ENCODE data around the gene PAX1.

PAX1 gene

DNA sequence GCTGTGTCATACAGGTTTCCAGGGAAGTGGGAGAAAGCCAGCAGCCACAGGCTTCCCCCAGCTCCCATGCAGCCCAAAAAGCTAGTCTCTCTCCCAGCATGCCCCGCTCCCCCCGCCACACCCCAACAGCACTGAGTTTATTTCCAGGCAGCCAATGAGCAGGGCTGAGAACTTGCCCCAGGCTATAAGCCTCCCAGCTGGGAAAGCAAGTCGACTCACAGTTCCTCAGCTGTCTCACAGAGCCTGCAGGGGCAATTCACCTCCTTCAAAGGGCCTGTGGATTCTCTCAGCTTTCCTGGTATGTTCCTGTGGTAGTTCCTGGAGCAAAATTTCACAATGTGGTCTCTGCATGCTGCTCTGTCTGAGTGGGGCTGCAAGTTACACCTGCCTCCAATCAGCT lies 34.2 kb downstream of the PAX1 start:
- DNase-seq (ENCODE audit: low read depth in 2 of 2) = no peak

GRCh38 chr20:21741266-21741665 lies 35.8 kb downstream of the PAX1 start:
- DNase-seq (ENCODE audit: low read depth in 2 of 2) = no peak

DNA sequence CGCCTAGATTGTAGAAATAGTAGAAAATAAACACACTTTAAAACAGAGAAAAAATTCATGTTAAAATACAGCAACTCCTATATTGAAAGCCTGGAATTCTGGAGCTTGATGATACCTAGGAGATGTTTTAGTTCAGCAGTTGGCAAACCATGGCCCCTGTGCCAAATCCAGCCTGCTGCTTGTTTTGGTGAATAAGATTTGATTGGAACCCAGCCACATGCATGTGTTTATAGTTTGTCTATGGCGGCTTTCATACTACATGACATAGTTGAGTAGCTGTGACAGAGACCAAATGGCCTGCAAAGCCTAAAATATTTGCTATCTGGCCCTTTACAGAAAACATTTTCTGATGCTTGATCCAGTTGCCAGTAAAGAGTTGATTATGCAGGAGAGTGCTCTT lies 57.2 kb downstream of the PAX1 start:
- DNase-seq (ENCODE audit: low read depth in 2 of 2) = no peak

GRCh38 chr20:21767200-21767738 lies 61.8 kb downstream of the PAX1 start:
- no peak for DNase-seq (ENCODE audit: low read depth in 2 of 2)

- DNase-seq (ENCODE audit: low read depth in 2 of 2) = no peak
These were observed 62.3 kb downstream of the PAX1 start for GRCh38 chr20:21767739-21768223.

Data from stimulated activated CD8-positive, alpha-beta memory T cell treated with anti-CD3 and anti-CD28 coated beads, Interleukin-15, amount 100 ng/mL, for 48 hours (primary cell).